ENCODE measurements around the gene NDUFB8. TPM values are rescaled to one million over a fixed set of nuclear protein-coding genes. Genes with fewer than 3 reads are reported as not detected.

NDUFB8 gene
- total RNA-seq, 1 donor from 2014 or later, result 124 TPM

DNA sequence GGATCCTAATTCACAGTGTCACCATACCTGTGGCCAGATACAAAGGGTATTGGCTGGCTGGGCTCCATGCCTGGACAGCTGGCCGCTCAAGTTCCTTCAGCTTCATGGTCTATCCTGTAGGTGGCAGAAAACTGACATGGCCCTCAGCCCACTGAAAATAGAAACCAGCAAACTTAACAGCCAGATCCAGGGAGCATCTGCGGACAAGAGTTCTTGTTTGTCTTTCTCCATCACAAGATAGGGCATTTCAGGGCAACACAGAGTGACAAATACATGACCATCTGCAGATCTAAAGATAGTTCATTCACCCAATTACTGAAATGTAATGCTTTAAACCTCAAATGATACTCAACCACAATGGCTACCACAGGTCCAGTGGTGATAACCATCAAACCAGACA lies 12.8 kb downstream of the NDUFB8 start:
- H3K27ac Mint-ChIP-seq, result no peak overlapping the region
- H3K27me3 Mint-ChIP-seq (ENCODE audit: insufficient read depth, low read depth), result no peaks in the 10 kb centered on the region
- Histone ChIP-seq H3K9ac (no peak overlapping the region), H3F3A (ENCODE audit: low read depth) (peaks cover 17% of the 10 kb centered on the region), H3K4me1 (peaks cover 11% of the 10 kb centered on the region), H3K36me3 (no peaks in the 10 kb centered on the region), H3K4me3 (no peak overlapping the region), H3K79me2 (ENCODE audit: low read depth) (no peaks in the 10 kb centered on the region), H3K27ac (no peak overlapping the region), H2AFZ (replicated peaks) (no peak overlapping the region), H3K9me3 (ENCODE audit: low read depth) (no peaks in the 10 kb centered on the region), H3K4me2 (no peak overlapping the region), H4K20me1 (ENCODE audit: low read depth) (peaks cover 22% of the 10 kb centered on the region), H3K27me3 (peaks cover 41% of the 10 kb centered on the region)
- H3K4me1 Mint-ChIP-seq, result peaks cover 15% of the 10 kb centered on the region
- H3K36me3 Mint-ChIP-seq, result peaks cover 8% of the 10 kb centered on the region
- DNase-seq (ENCODE audit: low spot score), result no peak
- no peak overlapping the region for H3K4me3 Mint-ChIP-seq
- TF ChIP-seq, protein P1, sequence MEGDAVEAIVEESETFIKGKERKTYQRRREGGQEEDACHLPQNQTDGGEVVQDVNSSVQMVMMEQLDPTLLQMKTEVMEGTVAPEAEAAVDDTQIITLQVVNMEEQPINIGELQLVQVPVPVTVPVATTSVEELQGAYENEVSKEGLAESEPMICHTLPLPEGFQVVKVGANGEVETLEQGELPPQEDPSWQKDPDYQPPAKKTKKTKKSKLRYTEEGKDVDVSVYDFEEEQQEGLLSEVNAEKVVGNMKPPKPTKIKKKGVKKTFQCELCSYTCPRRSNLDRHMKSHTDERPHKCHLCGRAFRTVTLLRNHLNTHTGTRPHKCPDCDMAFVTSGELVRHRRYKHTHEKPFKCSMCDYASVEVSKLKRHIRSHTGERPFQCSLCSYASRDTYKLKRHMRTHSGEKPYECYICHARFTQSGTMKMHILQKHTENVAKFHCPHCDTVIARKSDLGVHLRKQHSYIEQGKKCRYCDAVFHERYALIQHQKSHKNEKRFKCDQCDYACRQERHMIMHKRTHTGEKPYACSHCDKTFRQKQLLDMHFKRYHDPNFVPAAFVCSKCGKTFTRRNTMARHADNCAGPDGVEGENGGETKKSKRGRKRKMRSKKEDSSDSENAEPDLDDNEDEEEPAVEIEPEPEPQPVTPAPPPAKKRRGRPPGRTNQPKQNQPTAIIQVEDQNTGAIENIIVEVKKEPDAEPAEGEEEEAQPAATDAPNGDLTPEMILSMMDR (IDR thresholded peaks at IDR 0.05), result peak; percentile 30
- TF ChIP-seq EZH2phosphoT487 (IDR thresholded peaks at IDR 0.05), result no peak
- no peaks in the 10 kb centered on the region for H3K9me3 Mint-ChIP-seq

DNA sequence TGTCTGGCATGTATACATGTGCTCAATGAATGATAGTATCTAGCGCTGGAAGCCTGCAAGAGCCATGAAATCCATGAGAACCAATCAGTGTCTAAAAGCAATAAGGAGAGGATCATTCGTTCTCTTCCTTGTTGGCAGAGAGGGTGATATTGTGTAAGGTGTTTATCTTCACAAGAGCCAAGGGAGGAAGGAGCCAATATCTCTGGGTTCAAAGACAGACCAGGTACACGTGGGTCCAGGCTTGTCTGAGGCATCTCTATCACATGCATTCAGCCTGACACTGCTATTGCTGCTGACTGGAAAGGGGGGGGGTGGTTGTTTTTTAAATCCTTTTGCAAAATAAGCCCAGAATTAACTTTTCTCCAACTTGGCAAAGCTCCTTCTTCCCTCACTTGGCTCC lies 14.1 kb downstream of the NDUFB8 start:
- Histone ChIP-seq H3F3A (ENCODE audit: low read depth) (peaks cover 17% of the 10 kb centered on the region), H3K27ac (no peak overlapping the region), H3K79me2 (ENCODE audit: low read depth) (no peaks in the 10 kb centered on the region), H4K20me1 (ENCODE audit: low read depth) (peaks cover 16% of the 10 kb centered on the region), H3K4me1 (peaks cover 11% of the 10 kb centered on the region), H3K9ac (no peak overlapping the region), H3K27me3 (peaks cover 33% of the 10 kb centered on the region), H3K4me2 (no peak overlapping the region), H3K9me3 (ENCODE audit: low read depth) (no peaks in the 10 kb centered on the region), H3K36me3 (no peaks in the 10 kb centered on the region), H3K4me3 (no peak overlapping the region), H2AFZ (replicated peaks) (no peak overlapping the region)
- Mint-ChIP-seq H3K4me3 (no peak overlapping the region), H3K9me3 (no peaks in the 10 kb centered on the region), H3K36me3 (peaks cover 8% of the 10 kb centered on the region), H3K27me3 (ENCODE audit: insufficient read depth, low read depth) (peaks cover 4% of the 10 kb centered on the region), H3K4me1 (peaks cover 15% of the 10 kb centered on the region), H3K27ac (no peak overlapping the region)
- TF ChIP-seq EZH2 (IDR thresholded peaks at IDR 0.05) (no peak), EZH2phosphoT487 (IDR thresholded peaks at IDR 0.05) (no peak)
- TF ChIP-seq, protein P1 (IDR thresholded peaks at IDR 0.05), result no peak
- no peak for DNase-seq (ENCODE audit: low spot score)

DNA sequence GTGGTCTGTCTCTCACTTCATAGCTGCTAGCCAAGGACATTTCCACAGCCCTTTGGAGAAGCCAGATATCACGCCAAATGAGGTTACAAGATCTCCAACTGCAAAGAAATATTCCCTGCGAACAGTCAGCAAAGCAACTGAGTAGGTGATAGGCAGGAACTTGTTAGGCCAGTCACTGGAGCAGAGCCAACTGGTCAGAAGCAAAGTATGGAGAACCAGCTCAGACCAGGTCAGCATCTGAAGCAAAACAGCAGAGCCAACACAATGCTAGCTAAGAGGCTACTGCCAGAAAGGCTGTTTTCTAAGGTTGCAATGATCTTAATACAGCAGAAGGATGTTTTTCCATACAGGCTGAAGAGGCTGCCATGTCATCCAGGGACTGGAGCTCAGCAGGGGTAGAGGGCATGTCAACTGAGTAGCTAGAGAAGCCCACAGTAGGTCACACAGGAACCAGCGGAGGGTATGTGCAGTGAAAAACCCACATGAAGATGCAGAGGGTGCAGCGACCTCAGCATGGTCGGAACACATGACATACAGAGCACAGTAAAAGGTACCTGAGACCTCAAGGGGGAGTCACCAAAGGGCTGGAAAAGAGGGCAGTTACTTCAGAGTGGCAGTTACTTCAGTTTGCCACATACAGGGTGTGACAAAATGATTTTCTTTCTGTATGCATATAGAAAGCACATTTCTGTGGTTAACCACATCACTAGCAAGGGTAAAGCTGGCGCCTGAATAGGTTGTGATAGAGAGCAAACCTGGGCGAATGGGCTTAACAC lies 18.9 kb downstream of the NDUFB8 start:
- H3K9me3 ChIP-seq (ENCODE audit: low read depth), result no peaks in the 10 kb centered on the region
- H3K36me3 ChIP-seq, result no peaks in the 10 kb centered on the region
- Mint-ChIP-seq H3K27ac (peak overlapping the region; percentile 30), H3K4me3 (no peak overlapping the region), H3K27me3 (ENCODE audit: insufficient read depth, low read depth) (peaks cover 11% of the 10 kb centered on the region), H3K36me3 (peaks cover 18% of the 10 kb centered on the region), H3K4me1 (peaks cover 26% of the 10 kb centered on the region), H3K9me3 (no peaks in the 10 kb centered on the region)
- H3K27me3 ChIP-seq, result peaks cover 15% of the 10 kb centered on the region
- peaks cover 17% of the 10 kb centered on the region for H3K4me1 ChIP-seq
- TF ChIP-seq EZH2 (IDR thresholded peaks at IDR 0.05) (no peak), EZH2phosphoT487 (IDR thresholded peaks at IDR 0.05) (no peak)
- TF ChIP-seq, protein P1 (IDR thresholded peaks at IDR 0.05), result no peak
- no peak overlapping the region for H3K27ac ChIP-seq
- no peak overlapping the region for H3K4me3 ChIP-seq
- H4K20me1 ChIP-seq (ENCODE audit: low read depth), result peaks cover 3% of the 10 kb centered on the region
- no peak overlapping the region for H3K9ac ChIP-seq
- no peak for DNase-seq (ENCODE audit: low spot score)
- no peak overlapping the region for H2AFZ ChIP-seq (replicated peaks)
- H3K79me2 ChIP-seq (ENCODE audit: low read depth), result no peaks in the 10 kb centered on the region
- no peaks in the 10 kb centered on the region for H3F3A ChIP-seq (ENCODE audit: low read depth)
- no peak overlapping the region for H3K4me2 ChIP-seq
